Hematopoietic multipotent progenitor cell treated with erythropoietin and hydrocortisone succinate and interleukin-3 and kit ligand, for 8 days (in vitro differentiated cells): ENCODE results near the gene MTHFR.

Experiments
- DNase-seq: peaks from one replicate; pipeline ENCODE4 v3.0.0-alpha.2; 2015

Gene MTHFR

DNA sequence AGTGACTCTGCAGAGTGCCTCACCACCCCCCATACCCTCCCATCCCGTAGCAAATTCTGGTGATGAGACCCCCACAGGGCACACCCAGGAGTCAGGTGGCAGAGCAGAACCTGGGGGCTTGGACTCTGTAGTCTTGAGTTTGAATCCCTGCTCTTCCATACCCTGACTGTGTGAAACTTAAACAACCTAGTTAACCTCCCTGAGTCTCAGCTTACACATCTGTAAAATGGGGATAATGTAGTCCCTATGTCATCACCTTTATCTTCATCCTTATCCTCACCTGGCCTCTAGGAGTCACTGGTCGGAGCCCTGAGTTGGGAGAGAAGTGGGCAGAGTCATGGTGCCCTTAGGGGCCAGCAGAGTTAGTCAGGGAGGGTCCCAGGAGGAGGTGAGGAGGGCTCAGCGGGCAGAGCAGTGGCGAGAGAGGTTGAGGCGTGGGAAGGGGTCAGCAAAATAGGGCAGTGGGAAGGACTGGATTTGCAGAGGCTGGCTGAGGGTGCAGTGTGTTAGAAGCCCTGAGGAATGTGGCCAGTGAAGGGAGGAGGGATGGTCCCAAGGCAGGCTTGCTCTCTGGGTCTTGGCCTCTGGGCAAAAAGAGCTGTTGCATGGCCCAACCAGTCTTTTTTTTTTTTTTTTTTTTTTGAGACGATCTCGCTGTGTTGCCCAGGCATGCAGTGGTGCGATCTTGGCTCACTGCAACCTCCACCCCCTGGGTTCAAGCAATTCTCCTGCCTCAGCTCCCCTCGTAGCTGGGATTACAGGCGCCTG, 25.2 kb downstream of the MTHFR start:
- DNase-seq, result no peak

DNA sequence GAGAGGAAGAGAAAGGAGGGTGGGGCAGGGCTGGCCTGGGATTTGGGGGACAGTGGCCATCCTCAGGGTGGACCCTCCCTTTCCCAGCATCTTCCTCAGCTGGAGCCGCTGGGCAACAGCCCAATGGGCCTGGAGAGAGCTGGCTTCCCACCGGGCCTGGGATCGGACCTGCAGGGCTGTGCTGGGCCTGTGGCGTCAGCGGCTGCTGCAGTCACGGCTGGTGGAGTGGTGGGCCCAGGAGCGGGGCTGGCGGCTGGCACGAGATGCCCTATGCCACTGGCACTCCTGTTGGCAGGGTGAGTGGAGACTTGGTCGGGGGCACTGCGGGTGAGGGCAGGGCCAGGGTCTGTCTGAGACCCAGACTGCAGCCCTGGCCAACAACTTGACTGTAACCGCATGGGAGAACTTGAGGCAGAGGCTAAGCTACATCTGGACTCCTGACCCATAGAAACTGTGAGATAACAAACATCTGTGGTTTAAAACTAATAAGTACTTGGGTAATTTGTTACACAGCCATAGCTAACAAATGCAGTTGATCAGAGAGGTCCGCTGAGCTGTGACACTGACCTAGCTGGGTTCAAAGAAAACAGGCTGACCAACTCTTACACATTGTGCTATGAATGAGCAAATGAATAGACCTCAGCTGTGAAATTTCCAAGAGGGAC, 25.9 kb downstream of the MTHFR start:
- no peak for DNase-seq

DNA sequence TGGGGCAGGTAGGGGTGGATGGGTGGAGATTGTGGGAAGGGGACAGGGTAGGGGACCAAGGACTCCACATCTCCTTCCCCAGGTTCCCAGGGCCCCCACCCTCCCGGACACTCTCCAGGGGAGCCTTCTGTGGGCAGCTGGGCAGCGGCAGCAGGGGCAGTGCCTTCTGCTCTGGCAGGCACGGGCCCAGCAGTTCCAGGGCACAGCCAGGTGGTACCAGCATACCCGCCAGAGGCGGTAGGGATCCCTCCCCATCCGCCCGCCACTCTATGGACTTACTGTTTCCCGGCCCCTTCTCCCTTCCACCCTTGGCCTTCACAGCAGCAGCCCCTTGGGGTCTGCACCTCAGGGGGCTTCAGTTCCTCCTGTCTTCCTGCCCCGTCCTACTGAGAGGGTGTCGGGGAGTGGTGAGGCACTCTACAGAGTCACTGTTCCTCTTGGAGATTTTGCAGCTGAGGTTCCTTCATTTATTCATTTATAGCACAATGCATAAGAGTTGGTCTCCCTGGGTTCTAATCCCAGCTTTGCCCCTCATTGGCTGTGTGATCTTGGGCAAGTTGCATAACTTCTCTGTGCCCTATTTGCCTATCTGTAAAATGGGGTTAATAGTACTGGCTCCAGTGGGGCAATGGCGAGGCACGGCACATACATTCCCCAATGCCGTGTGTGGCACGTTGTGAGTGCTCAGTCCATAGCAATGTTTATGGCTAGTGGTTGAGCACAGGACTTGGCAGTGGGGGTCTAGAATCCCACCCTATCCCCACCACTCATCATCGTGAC, 26.7 kb downstream of the MTHFR start:
- no peak for DNase-seq

DNA sequence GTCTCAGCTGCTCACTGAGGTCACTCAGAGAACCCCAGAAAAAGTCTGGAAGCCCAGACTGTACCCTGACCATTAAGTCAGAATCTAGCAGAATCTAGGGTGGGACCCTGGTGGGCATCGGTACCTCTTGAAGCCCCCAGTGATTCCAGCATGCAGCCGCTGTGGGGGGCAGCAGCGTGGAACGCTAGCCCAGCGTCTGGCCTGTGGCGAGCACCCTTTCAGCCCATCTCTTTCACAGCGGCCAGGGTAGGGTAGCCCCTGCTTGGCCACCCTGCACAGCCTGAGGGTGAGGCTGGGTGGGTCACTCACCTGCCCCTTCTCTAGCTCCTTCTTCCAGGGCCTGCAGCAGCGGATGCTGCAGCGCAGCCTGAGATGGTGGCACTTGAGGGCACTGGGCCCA, 27.4 kb downstream of the MTHFR start:
- no peak for DNase-seq

DNA sequence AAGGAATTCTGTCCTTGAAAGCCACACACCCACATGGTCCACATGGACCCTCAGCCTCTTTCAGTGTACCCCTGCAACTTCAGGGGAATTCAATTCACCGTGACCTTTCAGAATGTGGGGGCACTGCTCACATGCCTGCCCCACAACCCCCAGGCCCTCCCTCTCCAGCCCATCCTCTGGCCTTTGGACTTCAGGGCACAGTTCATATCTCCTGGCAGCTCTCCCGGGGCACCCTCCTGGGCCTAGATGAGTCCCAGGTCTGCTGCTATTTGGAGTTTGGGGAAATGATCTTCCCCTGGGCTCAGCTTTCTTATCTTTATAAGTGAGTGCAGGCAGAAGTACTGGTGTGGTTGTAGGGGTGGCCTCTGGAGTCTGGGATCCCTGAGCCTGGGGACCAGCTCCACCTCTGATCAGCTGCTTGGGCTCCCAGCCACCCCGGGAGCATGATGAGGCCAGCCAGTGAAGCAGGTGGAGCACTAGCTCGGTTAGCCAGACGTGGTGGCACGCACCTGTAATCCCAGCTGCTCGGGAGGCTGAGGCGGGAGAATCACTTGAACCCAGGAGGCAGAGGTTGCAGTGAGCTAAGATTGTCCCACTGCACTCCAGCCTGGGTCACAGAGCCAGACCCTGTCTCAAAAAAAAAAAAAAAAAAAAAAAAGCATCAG, 28.0 kb downstream of the MTHFR start:
- no peak for DNase-seq

DNA sequence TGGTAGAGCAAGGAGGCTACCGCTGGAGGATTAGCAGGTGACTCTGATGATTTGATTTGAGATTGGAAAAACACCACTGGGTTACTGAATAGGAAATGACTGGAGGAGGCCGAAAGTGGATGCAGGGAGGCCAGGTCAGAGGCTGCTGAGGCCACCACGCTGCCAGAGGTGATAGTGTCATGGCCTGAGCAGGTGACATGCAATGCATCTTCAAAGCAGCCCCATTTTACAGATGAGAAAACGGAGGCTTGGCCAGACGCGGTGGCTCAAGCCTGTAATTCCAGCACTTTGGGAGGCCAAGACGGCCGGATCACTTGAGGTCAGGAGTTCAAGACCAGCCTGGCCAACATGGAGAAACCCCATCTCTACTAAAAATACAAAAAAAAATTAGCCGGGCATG, 31.0 kb downstream of the MTHFR start:
- DNase-seq, result no peak

DNA sequence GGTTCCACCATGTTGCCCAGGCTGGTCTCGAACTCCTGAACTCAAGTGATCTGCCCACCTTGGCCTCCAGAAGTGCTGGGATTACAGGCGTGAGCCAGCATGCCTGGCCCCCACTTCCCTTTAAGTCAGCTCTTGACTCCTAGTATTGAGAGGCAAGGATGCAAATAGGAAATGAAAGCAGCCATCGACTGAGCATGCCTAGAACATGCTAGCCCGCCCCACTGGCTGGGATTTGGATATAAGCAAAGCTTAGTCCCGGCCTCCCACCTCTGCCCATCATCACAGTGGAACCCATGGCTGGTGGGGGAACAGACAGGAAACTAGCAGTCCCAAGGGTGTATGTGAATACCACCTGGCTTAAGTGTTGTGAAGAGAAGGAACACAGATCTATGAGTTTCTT, 33.3 kb downstream of the MTHFR start:
- no peak for DNase-seq

DNA sequence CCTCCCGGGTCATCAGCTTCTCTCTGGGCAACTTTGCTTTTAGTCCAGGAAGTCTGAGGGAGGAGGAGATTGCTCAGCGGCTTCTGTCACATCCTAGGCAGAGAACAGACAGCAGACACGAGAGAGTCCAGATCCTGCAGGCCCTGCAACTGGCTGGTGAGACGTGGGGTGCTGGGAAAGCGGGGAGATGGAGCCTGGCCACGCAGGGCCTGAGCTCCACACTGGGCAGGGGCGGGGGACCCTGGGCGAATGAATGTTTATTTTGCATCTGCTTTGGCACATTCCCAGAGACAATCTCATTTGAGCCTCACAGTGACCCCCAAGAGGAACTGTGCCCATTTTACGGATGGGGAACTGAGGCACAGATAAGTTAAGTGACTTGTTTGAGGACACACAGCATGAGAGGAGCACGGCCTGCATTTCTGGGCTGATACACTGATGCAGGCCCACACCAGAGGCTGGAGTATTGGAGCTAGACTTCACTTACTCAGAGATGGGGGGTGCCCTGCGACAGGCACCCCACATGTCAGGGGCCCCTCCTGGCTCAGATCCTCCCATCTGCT, 34.2 kb downstream of the MTHFR start:
- DNase-seq, result no peak

DNA sequence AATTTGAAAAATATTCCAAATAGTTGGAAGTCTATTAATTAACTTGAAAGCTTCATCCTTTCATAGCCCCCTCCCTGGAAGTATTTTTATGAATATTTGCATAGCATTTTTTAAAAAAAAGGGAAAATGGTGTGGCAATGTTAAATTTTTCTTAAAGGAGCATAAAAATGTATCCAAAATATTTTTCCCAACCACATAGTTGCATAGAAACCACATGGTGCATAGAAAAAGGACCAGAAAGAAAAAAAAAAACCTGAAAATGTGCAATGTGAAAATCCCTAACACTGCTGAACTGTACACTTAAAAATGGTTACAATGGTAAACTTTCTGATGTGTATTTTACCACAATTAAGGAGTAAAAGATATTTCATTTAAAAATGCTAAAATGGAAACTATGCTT, 35.8 kb downstream of the MTHFR start:
- DNase-seq, result no peak

DNA sequence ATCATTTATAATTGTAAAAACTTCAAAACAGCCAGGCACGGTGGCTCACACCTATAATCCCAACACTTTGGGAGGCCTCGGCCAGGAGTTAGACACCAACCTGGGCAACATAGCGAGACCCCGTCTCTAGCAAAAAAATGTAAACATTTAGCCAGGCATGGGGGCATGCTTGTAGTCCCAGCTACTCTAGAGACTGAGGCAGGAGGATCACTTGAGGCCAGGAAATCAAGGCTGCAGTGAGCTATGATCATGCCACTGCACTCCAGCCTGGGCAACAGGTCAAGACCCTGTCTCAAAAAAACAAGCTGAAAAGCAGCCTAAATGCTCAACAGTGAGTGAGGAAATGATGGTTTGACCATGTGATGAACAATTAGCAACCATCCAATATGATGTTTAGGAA, 36.5 kb downstream of the MTHFR start:
- no peak for DNase-seq

DNA sequence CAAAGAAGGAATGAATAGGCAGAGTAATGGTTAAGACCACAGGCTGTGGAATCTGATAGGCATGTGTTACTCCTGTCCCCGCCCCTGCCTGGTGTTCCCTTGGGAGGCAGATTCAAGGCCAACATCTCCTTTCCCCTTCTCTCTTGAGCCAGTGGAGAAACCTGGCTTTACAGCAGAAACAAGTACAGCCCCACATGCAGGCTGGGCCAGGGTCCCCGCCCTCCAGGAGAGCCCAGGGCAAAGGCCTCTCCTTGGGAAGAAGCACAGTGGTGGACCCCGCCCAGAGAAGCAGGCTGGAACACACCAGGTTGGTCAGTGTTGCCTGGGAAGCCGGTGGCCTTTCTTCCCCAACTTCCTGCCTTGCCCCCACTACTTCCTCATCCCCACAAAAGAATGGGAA, 36.9 kb downstream of the MTHFR start:
- no peak for DNase-seq

DNA sequence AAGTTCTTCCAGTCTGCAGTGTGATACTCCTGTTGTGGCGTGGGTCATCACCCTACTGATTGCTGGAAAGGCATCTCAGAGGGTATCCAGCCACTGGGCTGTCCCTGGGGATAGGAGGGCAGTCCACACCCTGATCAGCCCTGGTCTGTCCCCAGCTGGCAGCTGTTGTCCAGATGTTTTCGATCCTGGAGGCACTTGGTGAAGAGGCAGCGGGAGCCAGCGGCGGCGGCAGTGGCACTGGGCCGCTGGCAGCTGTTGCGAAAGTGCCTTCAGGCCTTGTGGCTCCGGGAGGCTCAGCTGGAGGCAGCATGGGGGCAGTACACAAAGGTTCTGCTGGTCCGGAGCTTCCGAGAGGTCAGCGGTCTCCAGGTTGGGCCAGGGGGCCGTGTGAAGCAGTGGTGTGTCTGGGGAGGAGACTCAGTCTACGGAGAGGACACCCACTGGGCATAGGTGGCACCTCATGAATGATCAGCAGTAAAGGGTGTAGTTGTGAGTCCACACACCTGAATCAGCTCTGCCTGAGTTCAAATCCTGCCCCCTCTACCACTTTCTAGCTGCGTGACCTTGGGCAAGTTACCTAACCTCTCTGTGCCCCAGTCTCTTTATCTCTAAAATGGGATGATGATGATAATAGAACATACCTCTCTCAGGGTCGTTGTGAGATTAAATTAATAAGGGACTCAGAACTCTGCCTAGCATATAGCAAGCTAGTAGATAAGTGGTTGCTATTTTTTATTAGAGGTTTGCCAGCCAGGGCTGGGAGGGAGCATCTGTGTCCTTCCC, 37.7 kb downstream of the MTHFR start:
- no peak for DNase-seq

DNA sequence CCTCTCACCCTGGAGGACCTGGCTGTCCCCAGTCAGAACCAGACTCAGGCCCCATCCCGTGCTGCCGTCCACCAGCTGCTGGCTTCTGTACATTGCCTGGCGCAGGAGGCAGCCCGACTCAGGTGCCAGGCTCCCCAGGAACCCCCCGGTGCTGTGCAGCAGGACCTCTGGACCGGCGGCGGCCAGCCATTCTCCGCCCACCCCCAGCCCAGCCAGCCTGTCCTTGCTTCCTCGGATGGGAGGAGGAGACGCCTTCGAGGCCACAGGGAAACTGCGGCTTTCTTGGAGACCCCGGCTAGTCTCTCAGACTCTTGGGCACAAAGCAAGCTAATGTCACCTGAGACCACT, 39.4 kb downstream of the MTHFR start:
- DNase-seq, result no peak

DNA sequence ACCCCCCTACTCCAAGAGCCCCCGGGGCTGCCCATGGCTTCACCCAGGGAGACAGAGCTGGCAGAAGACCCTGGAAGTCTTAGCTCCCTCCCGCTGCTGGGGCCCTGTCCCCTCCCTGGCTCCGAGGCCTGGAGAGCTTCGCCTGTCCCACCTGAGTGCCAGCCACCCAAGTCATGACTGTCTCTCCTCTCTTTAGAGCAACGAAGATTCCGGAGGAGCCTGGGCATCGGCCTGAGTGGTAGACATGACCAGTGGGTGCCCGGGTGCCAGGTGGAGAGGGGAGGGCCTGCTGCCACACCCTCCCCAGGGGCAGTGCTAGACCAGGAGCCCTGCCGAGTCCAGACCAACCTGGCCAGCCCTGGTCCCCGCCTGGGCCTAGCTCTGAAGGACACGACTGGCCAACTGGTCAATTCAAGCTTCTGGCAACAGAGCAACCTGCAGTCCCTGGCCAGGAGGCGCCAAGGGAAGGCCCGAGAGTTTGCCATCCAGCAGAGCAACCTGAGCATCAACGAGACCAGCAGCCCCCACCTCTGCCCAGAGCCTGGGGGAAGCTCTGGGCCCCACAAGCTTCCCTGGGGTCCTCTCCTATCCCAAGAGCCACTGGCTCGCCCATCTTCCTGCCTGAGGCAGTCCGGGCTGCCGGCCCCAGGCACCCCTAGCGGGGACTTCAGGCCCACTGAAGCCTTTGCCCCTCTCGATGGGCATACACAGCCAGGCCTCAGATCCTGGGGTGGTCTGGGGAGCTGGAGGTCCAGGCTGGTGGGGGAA, 39.9 kb downstream of the MTHFR start:
- DNase-seq, result no peak

DNA sequence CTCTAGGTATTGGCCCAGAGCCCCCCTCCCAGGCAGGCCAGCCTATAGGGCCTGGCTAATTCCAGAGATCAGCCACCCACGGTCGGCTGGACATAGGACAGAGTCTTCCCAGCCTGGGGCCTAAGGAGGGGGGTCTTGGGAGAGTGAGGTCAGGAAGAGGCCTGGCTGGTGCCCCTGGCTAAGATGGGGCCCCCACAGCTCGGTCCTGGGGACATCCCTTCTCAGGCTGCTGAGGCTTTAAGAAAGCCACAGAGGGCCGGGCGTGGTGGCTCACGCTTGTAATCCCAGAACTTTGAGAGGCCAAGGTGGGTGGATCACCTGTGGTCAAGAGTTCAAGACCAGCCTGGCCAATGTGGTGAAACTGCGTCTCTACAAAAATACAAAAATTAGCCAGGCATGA, 41.2 kb downstream of the MTHFR start:
- no peak for DNase-seq

DNA sequence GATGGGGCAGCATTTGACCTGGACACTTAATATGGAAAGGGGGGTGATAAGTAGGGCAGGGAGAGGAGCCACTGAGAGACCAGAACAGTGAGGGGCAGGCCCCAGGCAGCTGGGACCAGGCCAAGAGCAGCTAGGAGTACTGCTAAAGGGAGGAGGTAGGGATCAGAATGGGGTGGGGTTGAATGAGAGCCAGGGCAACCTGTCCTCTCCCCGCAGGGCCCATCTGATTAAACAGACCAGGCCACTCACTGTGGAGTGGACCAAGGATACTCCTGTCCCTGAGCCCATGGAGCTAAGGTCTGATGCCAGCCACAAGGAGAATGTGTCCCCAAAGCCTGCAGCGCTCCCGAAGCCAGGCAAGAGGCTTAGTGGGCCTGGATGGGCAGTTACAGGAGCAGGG, 41.6 kb downstream of the MTHFR start:
- DNase-seq, result no peak

DNA sequence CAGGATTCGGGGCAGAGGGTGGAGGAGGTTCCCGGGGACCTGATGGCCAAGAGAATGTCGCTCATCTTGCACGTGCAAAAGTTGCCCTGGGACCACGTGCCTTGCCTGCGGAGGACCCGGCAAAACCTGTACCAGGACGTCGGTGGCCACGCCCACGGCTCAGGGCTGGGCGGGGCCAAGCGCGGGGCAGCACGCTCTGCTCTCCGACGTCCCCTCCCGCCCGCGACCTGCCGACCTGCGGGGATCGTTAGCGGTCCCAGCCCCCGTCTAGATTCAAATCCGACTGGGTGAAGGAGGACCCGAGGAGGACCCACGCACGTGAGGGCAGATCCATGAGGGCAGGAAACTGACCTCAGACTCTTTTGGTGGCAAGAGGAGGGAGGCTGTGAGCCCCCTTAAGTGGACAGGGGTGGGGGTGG, 43.8 kb downstream of the MTHFR start, which contains the start of gene C1orf167:
TSS of gene C1orf167 (plus strand) at position 206 of the 419 bp plus-strand sequence. CDS start 2,208 bp downstream, outside the sequence.
- DNase-seq, result no peak

DNA sequence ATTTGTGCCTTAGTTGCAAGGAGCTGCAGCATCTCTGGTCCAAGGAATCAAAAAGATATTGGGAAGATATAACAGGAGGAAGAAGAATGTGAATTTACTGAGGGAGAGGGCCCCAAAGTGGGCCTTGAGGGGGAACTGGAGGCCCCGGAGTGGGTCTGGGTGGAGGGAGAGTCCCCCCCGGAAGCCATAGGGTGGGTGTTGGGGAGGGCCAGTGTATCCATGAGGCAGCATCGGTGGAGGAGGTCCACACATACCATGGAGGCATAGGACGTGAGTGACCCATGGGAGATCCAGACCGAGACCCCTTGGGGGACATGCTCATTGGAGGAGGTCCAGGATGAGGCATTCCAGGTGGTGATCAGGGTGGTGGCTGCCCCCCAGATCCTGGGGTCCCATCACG, 44.5 kb downstream of the MTHFR start:
- DNase-seq, result no peak

DNA sequence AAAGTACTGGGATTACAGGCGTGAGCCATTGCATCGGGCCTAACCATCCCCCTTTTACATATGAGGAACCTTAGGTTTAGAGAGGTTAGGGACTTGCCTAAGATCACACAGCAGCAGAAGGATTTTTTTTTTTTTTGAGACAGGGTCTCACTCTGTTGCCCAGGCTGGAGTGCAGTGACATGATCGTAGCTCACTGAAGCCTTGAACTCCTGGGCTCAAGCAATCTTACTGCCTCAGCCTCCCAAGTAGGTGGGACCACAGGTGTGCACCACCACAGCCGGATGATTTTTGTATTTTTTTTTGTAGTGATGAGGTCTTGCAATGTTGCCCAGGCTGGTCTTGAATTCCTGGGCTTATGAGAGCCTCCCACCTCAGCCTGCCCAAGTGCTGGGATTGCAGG, 46.0 kb downstream of the MTHFR start:
- DNase-seq, result no peak

DNA sequence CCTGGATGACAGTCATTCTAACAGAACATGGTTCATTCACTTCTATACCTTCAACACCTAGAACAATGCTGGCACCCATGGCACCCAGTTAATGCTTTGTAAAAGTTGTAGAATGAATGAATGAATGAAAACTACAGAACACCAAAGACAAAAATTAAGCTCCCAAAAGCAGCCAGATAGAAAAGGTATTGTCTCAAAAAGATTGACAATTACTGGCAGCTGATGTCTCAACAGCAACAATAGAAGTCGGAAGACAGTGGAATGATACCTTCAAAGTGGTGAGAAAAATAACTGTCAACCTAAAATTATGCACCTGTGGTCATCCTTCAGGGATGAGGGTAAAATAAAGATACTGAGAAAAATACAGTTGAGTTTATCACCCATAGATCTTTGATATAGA, 48.7 kb downstream of the MTHFR start:
- no peak for DNase-seq

DNA sequence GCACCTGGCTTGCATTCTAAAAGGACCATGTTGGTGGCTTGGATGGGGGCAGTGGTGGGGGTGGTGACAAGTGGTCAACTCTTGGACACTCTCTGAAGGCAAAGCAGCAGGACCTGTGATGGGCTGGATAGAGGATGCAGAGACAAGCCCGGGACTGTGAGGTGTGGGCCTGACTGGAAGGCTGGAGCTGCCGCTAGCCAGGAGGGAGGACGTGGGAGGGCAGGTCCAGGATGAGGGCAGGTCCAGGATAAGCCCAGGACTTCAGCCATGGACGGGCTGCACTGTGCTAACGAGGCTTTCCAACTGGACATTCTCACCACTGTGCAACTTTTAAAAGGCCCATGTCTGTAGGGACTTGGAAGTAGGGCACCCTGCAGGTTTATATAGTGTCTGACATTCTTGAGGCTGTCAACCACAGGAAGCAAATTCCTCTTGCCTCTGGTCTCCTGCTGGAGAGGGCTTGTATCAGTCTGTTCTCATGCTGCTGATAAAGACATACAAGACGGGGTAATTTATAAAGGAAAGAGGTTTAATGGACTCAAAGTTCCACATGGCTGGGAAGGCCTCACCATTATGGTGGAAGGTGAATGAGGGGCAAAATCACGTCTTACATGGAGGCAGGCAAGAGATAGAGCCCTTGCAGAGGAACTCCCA, 52.1 kb downstream of the MTHFR start:
- DNase-seq, result no peak
